Breast epithelium (tissue), 4 donors: ENCODE results near the gene FABP7. TPM values are rescaled to one million over a fixed set of nuclear protein-coding genes. Genes with fewer than 3 reads are reported as not detected.

Experiments
- DNase-seq, 2 donors: peaks; one replicate each; pipeline ENCODE4 v3.0.0-alpha.2; 2019; ENCODE audit warnings: low spot score in 2 of 2
- H3K27ac ChIP-seq, 2 donors: fragments of 200-600 bp; sonication (generic) in 1 of 2; one replicate each; pipeline ENCODE4 v1.5.1; 2016 to 2019; ENCODE audit warnings: mild to moderate bottlenecking in 1 of 2
- H3K27me3 ChIP-seq, 2 donors: fragments of 200-600 bp; sonication (generic) in 1 of 2; one replicate each; pipeline versions ENCODE4 v1.5.1 to v1.6.0; 2017 to 2019; ENCODE audit warnings: control low read depth in 1 of 2, mild to moderate bottlenecking in 1 of 2
- H3K36me3 ChIP-seq: fragments of 200-600 bp; one replicate; pipeline ENCODE4 v1.5.1; 2019
- H3K4me1 ChIP-seq, 2 donors: fragments of 200-600 bp; sonication (generic); one replicate each; pipeline ENCODE4 v1.5.1; 2016 to 2019; ENCODE audit warnings: control low read depth in 1 of 2
- H3K4me3 ChIP-seq, 3 donors: fragments of 200-600 bp; sonication (generic); 1 replicate in 2 of 3; 2 replicates in 1 of 3; pipeline ENCODE4 v1.5.1; 2016 to 2019; ENCODE audit warnings: mild to moderate bottlenecking in 3 of 3, moderate library complexity in 2 of 3
- H3K9me3 ChIP-seq, 2 donors: fragments of 200-600 bp; sonication (generic) in 1 of 2; one replicate each; pipeline ENCODE4 v1.5.1; 2016 to 2019; ENCODE audit warnings: control low read depth in 1 of 2
- CTCF ChIP-seq, 3 donors: fragments of 450-650 bp; IDR thresholded peaks; one replicate each; pipeline ENCODE4 v1.5.1; 2016 to 2017; ENCODE audit warnings: antibody characterized with exemption in 3 of 3, mild to moderate bottlenecking in 3 of 3, moderate library complexity in 3 of 3
- POLR2A ChIP-seq: fragments of 450-650 bp; IDR thresholded peaks from one replicate; pipeline ENCODE4 v1.6.1; 2016; ENCODE audit warnings: antibody characterized with exemption, mild to moderate bottlenecking, moderate library complexity
- POLR2AphosphoS5 ChIP-seq, 3 donors: sonication (generic); formaldehyde crosslinking; IDR thresholded peaks; one replicate each; pipeline ENCODE4 v1.6.1; 2017; ENCODE audit warnings: antibody characterized with exemption in 3 of 3
- intact Hi-C: fragments of 100-400 bp; cut with DNase I; formaldehyde crosslinking; loops from one replicate; pipeline ENCODE4 v1.15.1; 2023; ENCODE audit warnings: low total_unique reads
- total RNA-seq, 3 donors: library from RNA; depleted of rRNA; stranded (reverse); fragments of >200 nt; gene quantifications; one replicate each; pipeline ENCODE4 v1.1.0, GENCODE V29; 2016

The FABP7 gene
- total RNA-seq, 3 donors from 2014 or later, result 2.6 to 3.6 TPM; not detected in 1

- H3K36me3 ChIP-seq, result no peaks in the 10 kb centered on the region
- no peak overlapping the region for H3K4me3 ChIP-seq
- no peak overlapping the region for H3K27ac ChIP-seq
- H3K4me1 ChIP-seq, result no peaks in the 10 kb centered on the region
- no peaks in the 10 kb centered on the region for H3K9me3 ChIP-seq
- TF ChIP-seq POLR2A (no peak), CTCF (IDR thresholded peaks at IDR 0.05) (no peak), POLR2AphosphoS5 (IDR thresholded peaks at IDR 0.05) (no peak)
- intact Hi-C loops, result loop anchor here (5.0 kb wide), 1 partner anchor 283 kb away; no protein-coding TSS in a partner anchor
- no peak for DNase-seq
- H3K27me3 ChIP-seq, result no peaks in the 10 kb centered on the region
Measured at GRCh38 chr6:122810189-122810588, 30.7 kb downstream of the FABP7 start.

GRCh38 chr6:122817358-122817757 is 37.8 kb downstream of the FABP7 start:
- H3K27me3 ChIP-seq, result no peaks in the 10 kb centered on the region
- no peaks in the 10 kb centered on the region for H3K9me3 ChIP-seq
- H3K4me1 ChIP-seq, result no peaks in the 10 kb centered on the region
- H3K36me3 ChIP-seq, result no peaks in the 10 kb centered on the region
- H3K4me3 ChIP-seq, result no peak overlapping the region
- intact Hi-C loops, result no loop called here
- no peak overlapping the region for H3K27ac ChIP-seq
- TF ChIP-seq POLR2AphosphoS5 (IDR thresholded peaks at IDR 0.05) (no peak), POLR2A (no peak), CTCF (IDR thresholded peaks at IDR 0.05) (no peak)
- no peak for DNase-seq

GRCh38 chr6:122817766-122818165 is 38.2 kb downstream of the FABP7 start:
- intact Hi-C loops, result no loop called here
- DNase-seq, result no peak
- Histone ChIP-seq H3K4me3 (no peak overlapping the region), H3K4me1 (no peaks in the 10 kb centered on the region), H3K9me3 (no peaks in the 10 kb centered on the region), H3K36me3 (no peaks in the 10 kb centered on the region), H3K27me3 (no peaks in the 10 kb centered on the region), H3K27ac (no peak overlapping the region)
- TF ChIP-seq CTCF (IDR thresholded peaks at IDR 0.05), result no peak
- no peak for TF ChIP-seq POLR2AphosphoS5 (IDR thresholded peaks at IDR 0.05)
- no peak for TF ChIP-seq POLR2A

- no peaks in the 10 kb centered on the region for H3K9me3 ChIP-seq
- H3K4me1 ChIP-seq, result no peaks in the 10 kb centered on the region
- no peak overlapping the region for H3K4me3 ChIP-seq
- no peaks in the 10 kb centered on the region for H3K27me3 ChIP-seq
- intact Hi-C loops, result no loop called here
- TF ChIP-seq CTCF (IDR thresholded peaks at IDR 0.05) (no peak), POLR2AphosphoS5 (IDR thresholded peaks at IDR 0.05) (no peak), POLR2A (no peak)
- H3K27ac ChIP-seq, result no peak overlapping the region
- H3K36me3 ChIP-seq, result no peaks in the 10 kb centered on the region
- no peak for DNase-seq
Measured at GRCh38 chr6:122818866-122819265, 39.4 kb downstream of the FABP7 start.

- Histone ChIP-seq H3K4me1 (no peaks in the 10 kb centered on the region), H3K9me3 (no peaks in the 10 kb centered on the region), H3K4me3 (no peak overlapping the region), H3K27me3 (no peaks in the 10 kb centered on the region), H3K27ac (no peak overlapping the region), H3K36me3 (no peaks in the 10 kb centered on the region)
- DNase-seq, result no peak
- intact Hi-C loops, result no loop called here
- TF ChIP-seq POLR2A (no peak), POLR2AphosphoS5 (IDR thresholded peaks at IDR 0.05) (no peak), CTCF (IDR thresholded peaks at IDR 0.05) (no peak)
Measured at GRCh38 chr6:122821095-122821494, 41.6 kb downstream of the FABP7 start.
